GM10847 (cell line): ENCODE results near the gene PRKN.

Experiments
- POLR2A ChIP-seq: IDR thresholded peaks from 2 replicates; pipeline ENCODE4 v1.6.1; 2011; ENCODE audit not compliant: insufficient read length; ENCODE audit errors: extremely low read depth

The PRKN gene

DNA sequence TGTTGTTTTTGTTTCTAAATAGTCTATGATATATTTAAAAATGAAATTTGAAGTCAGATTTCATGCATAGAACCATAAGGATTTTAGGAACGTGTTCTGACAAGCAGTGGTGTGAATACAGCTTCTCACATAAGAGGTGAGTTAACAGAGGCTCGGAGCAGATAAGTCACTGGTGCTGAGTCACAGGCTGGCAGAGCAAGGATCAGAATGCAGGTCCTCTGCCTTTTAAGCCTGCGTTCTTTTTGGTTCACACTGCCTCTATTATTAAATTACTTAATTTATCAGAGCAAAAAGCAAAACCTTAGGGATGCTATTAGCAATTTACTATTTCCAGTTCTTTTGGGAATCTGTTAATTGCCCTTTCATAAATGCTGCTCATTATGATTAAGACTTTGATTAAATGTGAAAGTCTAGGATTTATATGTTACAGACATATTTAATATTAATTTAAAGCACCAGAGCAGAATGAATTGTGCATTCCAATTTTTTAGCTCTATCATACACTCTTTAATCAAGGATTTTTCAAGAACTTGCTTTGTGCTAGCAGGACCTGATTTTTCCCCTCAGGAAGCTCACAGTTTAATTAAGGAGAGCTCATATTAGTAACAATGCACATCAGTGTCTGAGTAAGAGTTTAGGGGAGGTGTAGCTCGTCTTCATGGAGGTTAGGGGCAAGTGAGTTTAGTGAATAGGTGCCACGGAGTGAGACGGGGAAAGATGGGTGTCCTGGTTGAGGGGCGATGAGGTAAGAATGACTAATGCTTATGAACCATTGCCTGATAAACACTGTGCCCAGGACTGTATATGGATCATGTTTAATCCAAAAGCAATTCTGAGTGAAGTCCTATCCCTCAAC is 1241.0 kb downstream of the PRKN start:
- no peak for TF ChIP-seq POLR2A

DNA sequence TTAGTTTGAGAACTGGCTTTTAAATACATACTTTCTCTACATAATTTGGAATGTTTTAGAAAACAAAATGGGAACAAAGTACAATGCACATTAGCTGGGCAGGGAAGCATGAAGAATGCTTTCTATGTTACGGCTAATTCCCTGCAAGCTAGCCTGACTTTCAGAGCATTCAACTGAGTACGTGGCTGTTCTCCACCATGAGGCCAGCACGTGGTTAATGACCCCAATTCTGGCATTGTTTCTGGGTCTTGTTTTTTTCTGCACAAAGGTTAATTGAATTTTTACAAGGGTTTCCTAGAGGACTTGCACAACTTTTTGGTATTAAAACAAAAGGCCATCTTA is 1245.1 kb downstream of the PRKN start:
- TF ChIP-seq POLR2A, result no peak

DNA sequence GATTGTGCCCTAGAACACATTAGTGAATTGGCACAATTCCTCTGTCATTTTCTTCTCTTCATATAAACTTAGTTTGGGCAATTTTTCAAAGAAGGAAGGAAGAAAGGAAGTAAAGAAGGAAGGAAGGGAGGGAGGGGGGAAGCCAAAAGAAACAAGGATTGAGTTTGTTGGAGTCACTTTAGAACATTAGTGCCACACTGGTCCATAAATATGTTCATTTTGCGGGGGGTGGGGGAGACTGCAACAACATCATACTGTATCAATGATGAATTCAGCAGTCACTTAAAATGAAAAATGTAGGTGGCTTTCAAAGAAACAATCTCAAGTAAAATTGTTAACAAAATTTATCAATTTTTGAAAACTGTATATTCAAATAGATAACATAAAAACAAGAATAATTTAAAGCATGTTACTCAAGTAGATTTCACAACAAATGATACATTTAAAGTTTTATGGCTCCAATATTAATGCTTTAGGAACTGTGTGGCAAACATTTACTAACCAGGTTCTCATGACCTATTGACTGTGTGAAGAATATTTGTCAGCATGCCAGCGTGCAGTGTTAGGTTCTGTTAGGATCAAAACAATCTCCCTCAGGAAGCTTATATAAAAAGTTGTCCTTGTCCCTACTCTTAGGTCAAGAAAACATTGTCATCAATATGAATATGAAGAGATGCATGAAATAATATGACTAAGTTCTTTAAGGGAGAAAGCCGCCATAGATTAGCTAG is 1245.6 kb downstream of the PRKN start:
- no peak for TF ChIP-seq POLR2A

DNA sequence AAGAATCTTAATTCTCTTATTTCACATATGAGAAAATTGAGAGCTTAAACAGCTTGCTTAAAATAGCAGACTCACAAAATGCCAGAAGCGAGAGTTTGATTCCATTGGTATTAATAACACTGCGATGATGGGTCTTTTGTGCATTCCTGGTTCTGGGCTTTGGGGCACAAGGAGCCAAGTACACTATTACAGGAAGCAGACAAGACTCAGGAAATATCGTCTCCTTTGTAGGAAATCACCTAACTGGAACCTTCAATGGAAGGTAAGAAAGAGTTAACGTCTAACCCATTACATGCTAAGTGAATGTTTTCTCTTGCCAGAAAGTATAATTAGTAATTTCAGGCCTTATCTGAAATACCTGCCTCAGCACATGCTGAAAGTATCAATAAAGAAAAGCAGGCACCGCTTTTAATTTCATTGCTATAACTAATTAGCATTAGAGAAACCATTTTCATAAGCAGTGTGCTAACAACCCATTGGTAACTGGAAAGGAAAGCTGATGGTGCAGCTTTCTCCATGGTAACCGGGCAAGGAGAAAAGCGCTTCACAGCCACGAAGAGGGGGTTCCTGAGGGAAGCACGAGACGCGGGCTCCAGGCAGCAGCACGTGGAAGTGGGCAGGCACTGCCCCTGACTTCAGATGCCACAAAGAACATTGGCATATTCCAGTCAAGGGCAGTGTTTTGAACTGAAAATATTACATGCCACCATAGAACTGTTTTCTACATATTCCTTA is 1247.0 kb downstream of the PRKN start:
- no peak for TF ChIP-seq POLR2A

DNA sequence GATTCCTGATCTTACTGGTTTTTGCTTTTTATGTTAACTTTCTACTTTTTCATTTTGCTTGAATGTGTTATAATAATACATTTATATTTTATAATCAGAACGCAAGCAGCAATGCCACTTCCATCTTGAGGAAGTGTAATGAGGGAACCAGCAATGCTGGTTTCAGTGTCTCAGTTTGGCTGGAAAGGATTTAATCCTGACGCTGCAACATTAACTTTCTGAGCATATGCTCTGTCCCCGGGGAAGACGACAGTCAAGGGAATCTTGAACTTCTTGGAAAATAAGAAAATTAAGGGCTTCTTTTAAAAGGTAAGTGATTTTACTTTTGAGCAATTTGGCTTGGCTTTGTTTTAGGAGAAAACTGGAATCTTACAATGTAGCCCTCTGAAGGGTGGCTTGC is 1248.2 kb downstream of the PRKN start:
- TF ChIP-seq POLR2A, result no peak

DNA sequence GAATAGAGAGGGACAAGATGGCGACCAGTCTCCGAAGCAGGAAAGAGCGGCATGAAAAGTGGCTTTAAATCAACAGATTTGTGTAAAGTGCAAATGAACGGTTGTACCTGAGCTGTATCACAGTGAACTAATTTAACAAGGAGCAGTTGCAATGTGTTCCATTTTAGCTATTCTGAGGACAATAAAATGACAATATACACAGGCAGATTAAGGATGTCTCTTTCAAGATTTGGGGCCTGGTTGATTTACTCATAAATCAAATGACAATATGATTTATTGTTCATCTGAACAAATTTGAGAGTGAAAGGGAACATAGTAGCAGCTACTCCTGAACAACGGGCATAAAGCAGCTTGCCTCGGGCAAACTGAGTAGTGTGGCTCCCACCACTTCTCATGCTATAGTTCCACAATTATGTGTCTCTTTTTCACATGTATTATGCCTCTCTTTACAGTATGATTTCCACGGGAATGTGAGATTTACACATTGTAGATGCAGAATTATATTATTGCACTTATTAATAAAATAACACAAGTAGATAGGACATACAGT is 1249.6 kb downstream of the PRKN start:
- no peak for TF ChIP-seq POLR2A

DNA sequence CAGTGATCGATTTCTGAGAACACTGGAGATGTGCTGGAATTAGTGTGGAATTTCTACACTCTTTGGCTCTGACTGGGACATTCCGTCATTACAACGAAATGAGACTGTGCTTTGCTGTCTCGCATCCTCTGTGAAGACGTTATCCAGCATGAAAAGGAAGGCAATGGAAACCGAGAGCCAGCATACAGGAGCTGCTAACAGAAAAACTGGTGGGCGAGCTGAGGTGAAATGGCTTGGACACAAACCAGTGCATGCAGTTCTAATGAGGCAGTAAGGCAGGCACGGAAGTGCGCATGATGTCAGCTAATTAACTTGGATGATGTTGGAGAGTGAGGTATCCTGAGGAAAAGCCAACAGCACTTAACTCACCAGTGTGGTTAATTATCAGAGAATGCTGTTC is 1250.9 kb downstream of the PRKN start:
- TF ChIP-seq POLR2A, result no peak

DNA sequence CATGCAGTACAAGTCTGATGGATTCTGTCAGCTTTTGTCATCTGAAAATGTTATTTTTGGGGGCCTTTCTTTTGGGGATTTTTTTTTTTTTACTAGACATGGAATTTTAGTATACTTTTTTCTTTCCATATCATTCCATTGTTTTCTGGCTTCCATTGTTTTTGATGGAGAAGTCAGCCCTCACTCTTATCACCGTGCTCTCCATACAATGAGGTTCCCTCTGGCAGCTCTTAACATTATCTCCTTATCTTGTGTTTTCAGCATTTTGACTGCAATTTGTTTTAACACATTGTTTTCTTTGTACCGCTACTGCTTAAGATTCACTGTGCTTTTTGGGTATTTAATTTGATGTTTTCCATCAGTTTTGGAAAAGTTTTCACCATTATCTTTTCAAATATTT is 1262.2 kb downstream of the PRKN start:
- no peak for TF ChIP-seq POLR2A

DNA sequence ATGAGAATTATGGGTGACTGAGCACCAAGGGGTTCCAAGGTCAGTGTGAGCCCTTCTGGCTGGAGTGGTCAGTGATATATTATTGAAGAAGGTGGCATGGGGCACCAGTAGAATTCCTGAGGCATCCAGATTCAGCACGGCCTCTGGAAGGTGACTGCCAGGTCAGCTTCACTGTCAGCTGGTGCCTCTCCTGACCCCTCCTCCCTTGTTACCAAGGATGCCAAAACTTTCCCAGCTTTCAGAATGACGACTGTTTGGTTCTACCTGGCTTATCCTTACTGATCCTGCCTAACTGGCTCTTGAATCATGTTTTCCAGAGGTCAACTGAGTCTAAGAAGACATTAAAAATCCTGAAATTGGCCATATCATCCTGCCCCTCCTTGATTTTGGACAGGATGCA is 1264.5 kb downstream of the PRKN start:
- no peak for TF ChIP-seq POLR2A

DNA sequence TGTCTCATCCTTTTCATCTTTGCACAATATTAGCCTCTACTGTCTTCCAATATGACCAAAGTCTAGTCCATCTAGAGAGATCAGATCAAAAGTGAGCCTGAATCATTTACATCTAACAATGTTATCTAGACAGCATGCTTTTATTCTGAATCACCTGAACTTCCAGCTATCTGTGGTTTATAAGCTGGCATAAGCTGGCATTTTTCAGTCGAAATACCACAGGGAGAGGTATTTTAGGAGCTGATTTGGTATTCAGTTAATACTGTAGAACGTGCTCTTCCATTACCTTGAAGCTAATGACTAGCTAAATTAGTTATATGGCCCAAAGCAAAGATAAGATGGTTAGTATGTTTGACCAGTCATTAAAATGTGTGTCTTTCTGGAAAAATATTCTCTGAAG is 1265.4 kb downstream of the PRKN start:
- TF ChIP-seq POLR2A, result no peak

DNA sequence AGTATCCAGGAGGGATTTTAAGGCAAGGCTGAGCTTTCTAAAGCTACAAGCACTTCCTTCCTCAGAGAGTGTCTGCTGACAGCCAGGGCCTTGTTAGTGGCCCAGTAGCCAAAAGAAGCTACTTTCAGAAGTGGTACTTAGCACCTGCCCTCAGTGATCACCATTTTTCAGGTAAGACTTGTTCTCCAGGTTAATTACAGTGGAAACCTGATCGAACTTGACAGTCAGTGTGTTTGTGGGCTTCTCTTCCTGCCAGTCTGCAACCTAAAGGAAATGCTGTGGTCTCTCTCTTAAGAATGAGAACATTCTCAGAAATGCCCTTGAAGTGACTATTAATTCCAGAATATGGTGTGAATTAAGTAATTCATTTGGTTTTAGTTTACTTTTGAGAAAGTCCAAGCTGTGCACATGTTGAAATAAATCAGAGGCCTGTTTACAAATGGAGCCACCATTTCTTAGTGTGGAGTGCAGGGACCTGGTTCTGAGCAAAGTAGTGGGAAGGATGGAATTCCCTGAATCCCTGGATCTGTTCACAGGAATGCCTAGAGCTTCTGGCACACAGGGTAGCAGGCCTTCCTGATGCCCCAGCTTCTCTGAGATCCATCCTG is 1268.5 kb downstream of the PRKN start:
- no peak for TF ChIP-seq POLR2A

DNA sequence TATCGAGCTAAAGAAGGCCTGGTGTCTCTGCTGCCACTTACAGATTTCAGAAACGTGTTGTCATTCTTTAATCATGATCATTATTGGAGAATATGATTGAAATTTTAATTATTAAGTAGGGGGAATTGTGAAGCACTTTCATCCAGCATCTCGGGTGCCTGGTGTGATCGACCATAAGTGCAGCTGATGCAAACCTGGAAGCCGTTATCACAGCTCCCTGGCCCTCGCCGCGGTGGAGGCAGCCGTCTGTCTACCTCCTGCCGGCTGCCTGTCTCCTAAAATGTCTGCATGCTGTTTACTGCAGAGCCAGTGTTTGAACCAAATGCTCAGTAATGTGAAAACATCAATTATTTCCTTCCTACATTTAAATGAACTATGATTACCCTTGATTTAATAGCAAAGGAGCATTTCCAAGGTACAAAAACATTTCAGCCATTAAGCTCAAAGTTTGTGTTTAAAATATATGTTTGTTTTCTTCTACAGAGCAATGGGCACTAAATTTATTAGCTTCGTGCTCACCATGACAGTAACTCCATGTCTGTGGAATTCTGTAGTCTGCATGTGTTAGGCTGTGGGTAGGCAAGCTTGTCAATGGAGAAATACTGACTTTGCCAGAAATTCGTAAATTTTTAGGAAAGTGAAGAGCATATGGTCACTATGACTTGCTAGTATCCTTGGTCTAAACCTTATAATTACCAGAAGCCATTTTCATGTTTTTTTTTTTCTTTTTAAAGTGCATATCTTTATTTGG is 1269.2 kb downstream of the PRKN start:
- no peak for TF ChIP-seq POLR2A

DNA sequence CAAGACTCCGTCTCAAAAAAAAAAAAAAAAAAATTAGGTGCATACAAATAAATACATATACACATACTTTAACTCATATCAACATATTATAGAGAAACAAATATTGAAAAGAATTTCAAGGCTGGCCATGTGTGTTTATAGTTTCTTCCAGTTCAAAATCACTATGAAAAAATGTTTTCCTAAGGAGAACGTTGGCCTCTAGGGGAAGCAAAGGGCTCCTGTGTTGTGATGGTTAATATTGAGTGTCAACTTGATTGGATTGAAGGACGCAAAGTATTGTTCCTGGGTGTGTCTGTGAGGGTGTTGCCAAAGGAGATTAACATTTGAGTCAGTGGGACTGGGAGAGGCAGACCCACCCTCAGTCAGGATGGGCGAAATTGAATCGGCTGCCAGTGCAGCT is 1271.7 kb downstream of the PRKN start:
- TF ChIP-seq POLR2A, result no peak

DNA sequence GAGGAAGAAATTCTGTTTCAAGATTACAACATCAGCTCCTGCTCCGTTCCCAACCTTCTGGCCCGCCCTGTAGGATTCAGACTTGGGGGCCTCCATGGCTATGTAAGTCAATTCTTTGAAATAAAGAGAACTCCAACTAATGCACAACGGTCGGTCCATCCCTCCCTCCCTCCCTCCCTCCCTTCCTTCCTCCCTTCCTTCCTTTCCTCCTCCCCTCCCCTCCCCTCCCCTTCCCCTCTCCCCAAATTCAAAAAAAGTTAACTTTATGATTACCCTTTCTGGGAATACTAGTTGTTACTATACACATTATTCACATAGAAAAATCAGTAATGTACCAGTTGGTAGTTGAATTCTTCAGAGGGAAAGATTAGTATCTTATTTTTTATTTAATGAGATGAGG is 1274.0 kb downstream of the PRKN start:
- no peak for TF ChIP-seq POLR2A

DNA sequence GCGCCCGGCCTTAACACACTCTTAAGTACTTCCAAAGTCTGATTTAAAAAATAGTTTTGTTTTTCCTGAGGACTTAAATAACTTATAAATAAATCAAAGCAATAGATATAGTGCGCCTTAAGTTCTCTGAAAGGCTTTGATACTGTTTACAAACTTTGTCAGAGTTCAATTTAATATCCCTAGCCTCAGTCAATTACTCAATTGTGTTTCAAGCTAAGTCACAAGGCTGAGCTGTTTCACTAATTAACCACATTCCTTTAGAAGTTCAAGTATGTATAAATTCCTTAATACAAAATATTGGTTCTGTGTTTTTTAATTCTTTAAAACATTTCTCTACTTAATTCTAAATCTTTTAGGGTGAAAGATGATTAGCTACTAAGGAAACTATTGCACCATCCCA is 1275.3 kb downstream of the PRKN start:
- no peak for TF ChIP-seq POLR2A
